Islet of Langerhans (tissue), 1 donor: ENCODE measurements around the gene EFCAB3.
"Not testable (repeated sequence)": the region's sequence is repeated elsewhere in the genome, so short reads cannot be mapped to it uniquely, and the experiment has no call there.

Experiments used
- FAIRE-seq: peaks from one replicate; lab custom pipeline; 2011; peaks lifted over from hg19 to GRCh38; lab: Jason Lieb, UNC

Gene EFCAB3

GRCh38 chr17:62380253-62380652, at the start of gene EFCAB3:
TSS of gene EFCAB3 (plus strand) at chr17:62380553. CDS start at chr17:62382980, 2,427 bp downstream.
- FAIRE-seq, result no peak

DNA sequence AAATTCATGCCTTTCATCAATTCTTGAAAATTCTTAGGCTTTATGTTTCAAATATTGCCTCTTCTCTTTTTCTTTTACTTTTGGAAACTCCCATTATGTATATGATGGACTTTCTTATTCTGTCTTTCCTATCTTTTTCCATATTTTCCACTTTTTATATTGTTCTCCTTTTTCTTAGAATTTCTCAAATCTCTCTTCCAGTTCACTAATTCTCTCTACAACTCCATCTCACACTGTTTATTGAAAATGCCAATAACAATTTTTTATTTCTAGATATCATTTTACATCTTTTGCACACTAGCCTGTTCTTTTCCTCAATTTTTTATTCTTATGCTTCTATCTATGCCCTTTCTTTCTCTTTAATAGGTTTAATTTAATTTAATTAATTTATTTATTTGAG, 43.8 kb upstream of the EFCAB3 start:
- no peak for FAIRE-seq

GRCh38 chr17:62343764-62344270, 36.5 kb upstream of the EFCAB3 start:
- FAIRE-seq, result no peak

- no peak for FAIRE-seq
Observed at GRCh38 chr17:62351176-62351575, 29.2 kb upstream of the EFCAB3 start.

DNA sequence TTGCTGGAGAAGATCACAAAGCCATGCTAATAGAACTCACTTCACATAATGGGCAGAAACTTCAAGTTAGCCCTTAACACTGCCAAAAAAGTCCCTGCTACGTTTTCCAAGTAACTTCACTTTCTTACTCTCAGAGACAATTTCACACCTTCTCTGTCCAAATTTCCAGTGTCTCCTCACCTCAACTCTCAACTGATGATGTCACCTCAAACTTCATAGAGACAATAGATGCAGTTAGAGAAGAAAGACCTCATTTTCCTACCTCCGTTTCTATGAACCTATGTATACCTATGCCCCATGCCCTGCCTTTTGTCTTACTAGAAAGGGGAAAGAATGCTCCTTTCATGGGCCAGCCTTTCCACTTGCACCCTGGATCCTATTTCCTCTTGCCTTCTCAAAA, 14.2 kb upstream of the EFCAB3 start:
- no peak for FAIRE-seq

- no peak for FAIRE-seq
Observed at GRCh38 chr17:62381561-62381960, 1.2 kb downstream of the EFCAB3 start.

DNA sequence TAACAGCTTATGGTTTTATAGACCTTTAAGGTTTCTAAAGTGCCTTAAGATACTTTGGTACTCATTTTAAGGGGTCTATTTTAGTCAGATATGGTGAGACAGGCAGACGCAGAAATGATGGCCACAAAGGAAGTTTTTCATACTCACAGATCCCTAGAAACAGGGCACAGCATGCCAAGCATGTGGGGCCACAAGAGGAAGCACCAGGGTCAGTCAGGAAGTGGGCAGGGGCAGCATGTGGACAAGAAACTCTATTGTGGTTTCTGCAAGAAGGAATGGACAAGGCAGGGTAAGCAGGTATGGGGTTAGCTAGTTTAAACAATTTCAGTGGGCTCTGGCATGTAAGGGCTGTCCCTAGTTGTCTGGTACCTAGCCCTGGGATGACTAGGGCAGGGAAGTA, 8.5 kb downstream of the EFCAB3 start:
- FAIRE-seq, result no peak

DNA sequence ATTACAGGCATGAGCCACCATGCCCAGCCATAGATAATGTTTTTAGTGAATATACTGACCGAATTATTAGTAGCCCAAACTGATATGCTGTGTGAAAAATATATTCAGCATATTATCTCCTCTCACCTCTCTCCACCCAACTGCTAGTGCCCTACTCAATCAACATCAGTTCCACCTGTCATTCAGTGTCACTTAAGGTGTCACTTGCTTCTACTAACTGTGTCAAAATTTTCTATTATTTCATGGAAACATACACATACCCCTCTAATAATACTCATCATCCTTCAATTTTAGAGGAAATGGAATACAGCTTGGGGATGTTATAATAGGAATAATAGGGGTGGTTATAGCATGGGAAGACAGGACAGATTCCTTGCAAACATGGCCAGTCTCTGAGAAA, 12.6 kb downstream of the EFCAB3 start:
- FAIRE-seq, result no peak

GRCh38 chr17:62398891-62399290, 18.5 kb downstream of the EFCAB3 start:
- FAIRE-seq, result no peak

DNA sequence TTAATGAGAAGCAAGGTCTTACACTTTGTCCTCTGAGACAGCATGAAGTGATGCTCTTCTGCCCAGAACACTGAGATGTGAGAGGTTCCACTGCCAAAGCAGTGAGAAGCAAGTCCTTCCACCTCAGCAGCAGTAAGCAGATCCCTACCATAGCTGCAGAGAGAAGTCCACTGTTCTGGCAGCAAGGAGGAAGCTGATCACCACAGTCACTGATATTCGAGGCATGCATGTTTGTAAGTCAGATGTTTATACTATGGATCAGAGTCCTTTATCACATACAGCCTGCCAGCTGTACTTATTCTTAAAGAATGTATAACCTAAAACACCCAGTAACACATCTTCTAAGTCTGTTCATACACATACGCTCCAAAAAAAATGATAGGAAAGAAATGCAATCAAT, 25.1 kb downstream of the EFCAB3 start:
- no peak for FAIRE-seq

GRCh38 chr17:62413090-62413489, 32.7 kb downstream of the EFCAB3 start:
- not testable (repeated sequence) for FAIRE-seq

DNA sequence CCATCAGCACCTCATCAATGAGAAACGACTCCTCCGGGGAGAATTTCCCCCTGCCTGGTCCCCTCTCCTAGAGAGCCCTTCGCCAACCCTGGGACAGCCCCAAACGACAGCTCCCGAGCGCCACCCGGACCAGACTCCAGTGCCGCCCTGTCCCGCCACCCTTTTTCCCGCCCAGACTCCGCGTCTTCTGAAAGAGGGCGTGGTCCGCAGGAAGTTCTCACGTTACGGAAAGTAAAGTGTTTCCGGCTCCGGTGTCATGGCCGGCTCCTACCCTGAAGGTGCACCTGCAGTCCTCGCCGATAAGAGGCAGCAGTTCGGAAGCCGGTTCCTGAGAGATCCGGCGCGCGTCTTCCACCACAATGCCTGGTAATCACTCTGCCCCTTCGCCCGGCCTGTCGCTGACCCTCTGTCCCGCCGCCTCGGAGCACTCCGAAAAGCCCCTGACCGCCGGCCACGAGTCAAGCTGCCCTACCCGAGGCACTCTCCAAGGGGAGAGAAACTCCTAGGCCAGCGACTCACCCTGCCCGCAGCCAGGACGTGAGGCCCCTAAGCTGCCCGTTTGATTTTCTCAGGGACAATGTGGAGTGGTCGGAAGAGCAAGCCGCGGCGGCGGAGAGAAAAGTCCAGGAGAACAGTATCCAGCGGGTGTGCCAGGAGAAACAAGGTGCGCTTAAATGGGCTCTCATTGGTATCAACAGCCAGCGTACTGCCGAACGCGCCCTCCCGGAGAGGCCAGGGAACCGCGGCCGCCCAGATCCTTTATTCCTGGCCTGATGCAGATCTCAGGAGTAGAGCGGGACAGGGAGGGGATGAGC, 43.5 kb downstream of the EFCAB3 start, which contains the start of gene METTL2A:
METTL2A (plus strand) TSS at position 251 of the 815 bp plus-strand sequence; CDS start at position 257, 6 bp downstream.
- FAIRE-seq, result not testable (repeated sequence)

- not testable (repeated sequence) for FAIRE-seq
Observed at GRCh38 chr17:62426214-62426613, 45.9 kb downstream of the EFCAB3 start.

- FAIRE-seq, result not testable (repeated sequence)
Observed at GRCh38 chr17:62435251-62435650, 54.9 kb downstream of the EFCAB3 start.

DNA sequence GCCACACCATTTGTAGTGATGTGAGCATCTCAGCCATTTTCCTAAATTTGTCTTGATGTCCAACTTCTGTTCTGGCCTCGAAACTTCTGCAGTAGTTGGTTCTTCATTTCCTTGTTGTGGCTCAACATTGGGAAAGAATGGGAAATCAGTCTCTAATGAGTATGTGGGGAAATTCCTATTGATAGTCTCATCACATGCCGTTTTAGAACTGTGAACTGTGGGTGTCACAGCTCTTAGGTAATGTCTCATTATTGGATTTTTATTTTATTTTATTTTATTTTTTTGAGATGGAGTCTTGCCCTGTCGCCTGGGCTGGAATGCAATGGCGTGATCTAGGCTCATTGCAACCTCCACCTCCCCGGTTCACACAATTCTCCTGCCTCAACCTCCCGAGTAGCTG, 60.8 kb downstream of the EFCAB3 start:
- FAIRE-seq, result not testable (repeated sequence)

- FAIRE-seq, result no peak
Observed at GRCh38 chr17:62444063-62444462, 63.7 kb downstream of the EFCAB3 start.

DNA sequence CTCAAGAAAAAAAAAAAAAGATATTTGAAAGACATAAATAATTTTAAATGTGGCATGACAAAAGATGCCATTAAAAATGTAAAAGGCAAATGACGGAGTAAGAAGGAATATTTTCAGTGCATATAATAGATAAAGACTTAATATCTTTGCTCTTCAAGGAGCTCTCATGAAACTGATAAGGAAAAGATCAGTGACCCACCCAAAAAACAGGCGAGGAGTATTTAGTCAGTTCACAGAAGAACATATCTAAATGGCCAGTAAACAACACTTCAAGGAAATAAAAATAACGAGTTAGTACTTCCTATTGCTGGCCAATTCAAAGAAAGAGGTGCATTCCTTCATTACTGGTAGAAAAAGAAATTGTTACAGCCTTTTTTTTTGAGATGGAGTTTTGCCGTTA, 65.4 kb downstream of the EFCAB3 start:
- not testable (repeated sequence) for FAIRE-seq

- not testable (repeated sequence) for FAIRE-seq
Observed at GRCh38 chr17:62452195-62452594, 71.8 kb downstream of the EFCAB3 start.

- not testable (repeated sequence) for FAIRE-seq
Observed at GRCh38 chr17:62453041-62453440, 72.7 kb downstream of the EFCAB3 start.

DNA sequence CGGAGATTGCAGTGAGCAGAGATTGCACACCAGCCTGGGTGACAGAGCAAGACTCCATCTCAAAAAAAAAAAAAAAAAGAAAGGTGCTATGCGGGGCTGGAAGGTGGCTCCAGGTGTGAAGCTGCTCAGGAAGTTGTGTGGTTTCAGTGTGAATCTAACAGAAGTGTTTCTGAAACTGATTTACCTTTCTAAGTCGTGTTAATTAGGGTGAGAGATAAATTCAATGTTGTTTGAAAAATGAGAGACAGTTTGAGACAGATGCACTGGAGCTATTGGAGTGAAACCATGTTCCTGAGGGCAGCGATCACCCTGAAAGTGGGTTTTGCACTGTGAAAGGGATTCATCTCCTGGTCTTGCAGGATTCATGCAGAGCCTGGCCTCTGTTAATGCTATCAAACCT, 73.3 kb downstream of the EFCAB3 start:
- not testable (repeated sequence) for FAIRE-seq

DNA sequence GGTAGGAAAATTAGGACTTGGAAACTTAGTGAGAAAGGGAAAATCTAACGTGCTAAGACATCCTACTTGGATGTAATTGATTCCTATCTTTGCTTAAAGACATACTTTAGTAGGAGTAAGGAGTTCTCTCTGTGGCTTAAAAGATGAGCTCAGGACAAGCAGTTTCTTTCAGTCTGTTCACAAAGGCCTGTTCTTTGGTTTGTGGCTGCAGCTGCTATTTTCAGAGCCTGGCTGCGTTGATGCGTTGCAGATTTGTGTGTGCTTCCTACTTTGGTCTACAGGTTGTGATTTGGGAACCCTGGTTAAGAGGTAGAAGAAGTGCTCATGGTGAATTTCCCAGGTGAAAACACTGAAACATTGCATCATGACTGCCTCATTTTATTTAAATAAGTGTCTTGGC, 73.8 kb downstream of the EFCAB3 start:
- not testable (repeated sequence) for FAIRE-seq

DNA sequence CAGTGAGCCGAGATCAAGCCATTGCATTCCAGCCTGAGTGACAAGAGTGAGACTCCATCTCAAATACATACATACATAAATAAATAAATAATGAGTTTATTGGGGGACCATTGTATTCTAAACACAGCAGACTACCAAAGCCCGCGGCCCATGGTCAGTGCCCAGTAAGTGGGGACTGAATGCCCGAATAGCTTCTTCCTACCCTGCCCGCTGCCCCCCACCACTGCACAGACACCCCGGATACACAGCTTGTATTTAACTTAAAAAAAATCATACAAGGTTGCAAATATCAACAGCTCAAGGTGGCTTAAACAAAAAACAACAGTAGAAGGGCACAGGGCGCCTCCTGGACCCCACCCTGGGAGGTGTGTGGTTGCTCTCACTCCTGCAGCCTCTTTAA, 75.7 kb downstream of the EFCAB3 start:
- no peak for FAIRE-seq

- FAIRE-seq, result not testable (repeated sequence)
Observed at GRCh38 chr17:62458483-62458882, 78.1 kb downstream of the EFCAB3 start.

DNA sequence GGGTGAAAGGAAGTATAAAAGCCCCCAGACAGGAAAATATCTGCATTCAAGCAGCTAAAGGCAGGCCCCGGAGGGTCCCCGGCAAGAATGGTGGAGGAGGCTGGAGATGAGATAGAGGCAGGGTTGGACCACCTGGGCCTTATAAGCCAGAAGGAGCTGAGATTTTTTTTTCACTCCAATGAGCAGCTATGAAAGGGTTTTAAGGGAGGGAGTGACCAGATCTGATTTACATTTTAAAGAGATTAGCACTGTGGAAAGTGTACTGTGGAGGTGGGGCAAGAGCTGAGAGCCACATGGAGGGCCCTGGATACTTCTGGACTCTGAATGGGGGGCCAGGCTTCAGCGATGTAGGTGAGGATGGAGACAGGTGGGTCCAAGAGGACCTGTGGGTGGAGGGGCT, 84.1 kb downstream of the EFCAB3 start:
- FAIRE-seq, result not testable (repeated sequence)
